Endothelial cell of umbilical vein (primary cell): Measurements from ENCODE around the gene CNEP1R1. TPM values are rescaled to one million over a fixed set of nuclear protein-coding genes. Genes with fewer than 3 reads are reported as not detected.

ENCODE experiments used
- BruUV-seq: library from RNA; stranded (reverse); fragments of 400-500 nt; replicated peaks from 2 replicates; lab custom pipeline; 2021; lab: Mats Ljungman, UMichigan
- CTCF ChIA-PET: fragments of 300-600, 350-600 bp; sonication (Branson Sonifier 250); formaldehyde crosslinking; loops from one replicate; lab custom pipeline; 2021; ENCODE audit warnings: antibody characterized with exemption, inconsistent platforms; lab: Charles Lee
- POLR2A ChIA-PET: fragments of 300-600, 350-600 bp; sonication (Branson Sonifier 250); formaldehyde crosslinking; loops from one replicate; lab custom pipeline; 2021; ENCODE audit warnings: antibody characterized with exemption, inconsistent platforms; lab: Charles Lee
- DNase-seq: peaks from one replicate; pipeline ENCODE4 v3.0.0-alpha.2; 2011; ENCODE audit warnings: low read depth, low spot score
- FAIRE-seq: peaks from 2 replicates; lab custom pipeline; 2011; peaks lifted over from hg19 to GRCh38; lab: Jason Lieb, UNC
- H2AFZ ChIP-seq: 2 replicates; pipeline ENCODE4 v1.6.0; 2012; ENCODE audit warnings: low read depth, low read length, control low read depth, inconsistent platforms
- H3K27ac ChIP-seq: 2 replicates; pipeline ENCODE4 v1.5.1; 2011; ENCODE audit warnings: low read depth, mild to moderate bottlenecking, control low read depth, low read length, moderate library complexity; ENCODE audit not compliant: insufficient read depth
- H3K27me3 ChIP-seq, 2 experiments: 2 replicates each; pipeline versions ENCODE4 v1.6.0 to v1.6.1; 2011; ENCODE audit warnings: low read length in 2 of 2, mixed read lengths in 1 of 2; ENCODE audit not compliant: control insufficient read depth in 2 of 2, insufficient read depth in 2 of 2
- H3K36me3 ChIP-seq, 2 experiments: 2 replicates in 1 of 2; 3 replicates in 1 of 2; pipeline ENCODE4 v1.5.1; 2011; ENCODE audit warnings: low read length in 2 of 2, mild to moderate bottlenecking in 1 of 2, moderate library complexity in 1 of 2; ENCODE audit not compliant: control insufficient read depth in 2 of 2, insufficient read depth in 2 of 2; ENCODE audit errors: extremely low read depth in 1 of 2
- H3K4me1 ChIP-seq: 3 replicates; pipeline ENCODE4 v1.5.1; 2011; ENCODE audit warnings: mild to moderate bottlenecking, low read length; ENCODE audit not compliant: control insufficient read depth, insufficient read depth; ENCODE audit errors: extremely low read depth
- H3K4me2 ChIP-seq: 2 replicates; pipeline ENCODE4 v1.6.1; 2011; ENCODE audit warnings: low read length, control low read depth, mixed read lengths; ENCODE audit not compliant: insufficient read depth
- H3K4me3 ChIP-seq, 3 experiments: fragments of 200-600 bp in 1 of 3; sonication (generic), shearing (Covaris generic) in 1 of 3; replicated peaks in 1 of 3; 2 replicates each; pipeline ENCODE4 v1.5.1; 2011 to 2016; ENCODE audit warnings: control low read depth in 3 of 3, low read length in 3 of 3, mild to moderate bottlenecking in 2 of 3, inconsistent platforms in 1 of 3, low read depth in 1 of 3, moderate library complexity in 1 of 3; ENCODE audit not compliant: insufficient read depth in 1 of 3
- H3K79me2 ChIP-seq: 2 replicates; pipeline ENCODE4 v1.6.0; 2012; ENCODE audit warnings: low read length, inconsistent platforms; ENCODE audit not compliant: control insufficient read depth, insufficient read depth
- H3K9ac ChIP-seq: replicated peaks from 2 replicates; pipeline ENCODE3; 2011; ENCODE audit warnings: low read length, control low read depth; ENCODE audit not compliant: insufficient read depth; ENCODE audit errors: extremely low read depth
- H3K9me1 ChIP-seq: replicated peaks from 3 replicates; pipeline ENCODE4 v1.6.0; 2011; ENCODE audit warnings: mild to moderate bottlenecking, low read length; ENCODE audit not compliant: control insufficient read depth, insufficient read depth; ENCODE audit errors: extremely low read depth
- H3K9me3 ChIP-seq: replicated peaks from 2 replicates; pipeline ENCODE4 v1.5.1; 2012; ENCODE audit warnings: low read length, inconsistent platforms; ENCODE audit not compliant: control insufficient read depth, insufficient read depth
- H4K20me1 ChIP-seq: replicated peaks from 2 replicates; pipeline ENCODE3; 2011; ENCODE audit warnings: mild to moderate bottlenecking, low read length; ENCODE audit not compliant: control insufficient read depth, insufficient read depth; ENCODE audit errors: extremely low read depth
- EZH2 ChIP-seq: IDR thresholded peaks from 2 replicates; pipeline ENCODE4 v1.6.1; 2012; ENCODE audit warnings: borderline replicate concordance, low read depth, mild to moderate bottlenecking, moderate library complexity, low read length, inconsistent platforms; ENCODE audit not compliant: severe bottlenecking
- FOS ChIP-seq: IDR thresholded peaks from 2 replicates; pipeline ENCODE4 v1.6.1; 2011; ENCODE audit warnings: mild to moderate bottlenecking, low read length, moderate library complexity, borderline replicate concordance; ENCODE audit not compliant: insufficient read depth
- GATA2 ChIP-seq: IDR thresholded peaks from 2 replicates; pipeline ENCODE4 v1.7.0; 2011; ENCODE audit warnings: low read depth, mild to moderate bottlenecking, moderate library complexity, mixed read lengths, low read length; ENCODE audit not compliant: insufficient read length, insufficient read depth
- JUN ChIP-seq: IDR thresholded peaks from 2 replicates; pipeline ENCODE4 v1.6.1; 2011; ENCODE audit warnings: borderline replicate concordance, low read depth; ENCODE audit not compliant: insufficient read length, insufficient read depth
- MAX ChIP-seq: IDR thresholded peaks from 2 replicates; pipeline ENCODE4 v1.6.1; 2011; ENCODE audit not compliant: insufficient read depth, insufficient read length
- MYC ChIP-seq: IDR thresholded peaks from one replicate; pipeline ENCODE4 v1.6.1; 2011; ENCODE audit warnings: mild to moderate bottlenecking, low read depth, low read length
- POLR2A ChIP-seq: IDR thresholded peaks from 2 replicates; pipeline ENCODE4 v1.6.1; 2012; ENCODE audit warnings: low read depth, mild to moderate bottlenecking, control low read depth, low read length
- POLR2AphosphoS5 ChIP-seq: IDR thresholded peaks from 2 replicates; pipeline ENCODE4 v1.6.1; 2012; ENCODE audit warnings: low read depth, mild to moderate bottlenecking, control low read depth, low read length, moderate library complexity; ENCODE audit not compliant: insufficient read depth
- dilution Hi-C: fragments of 300-500 bp; cut with MboI; formaldehyde crosslinking; loops from one replicate; pipeline ENCODE4 v1.15.0; 2019; ENCODE audit warnings: low sequenced_read_pairs; ENCODE audit not compliant: extremely low pct_ligation_motif_present
- intact Hi-C: fragments of 100-400 bp; cut with micrococcal nuclease; formaldehyde crosslinking; loops from one replicate; pipeline ENCODE4 v1.10.0; 2022
- polyA plus RNA-seq, 4 experiments: library from polyadenylated mRNA; depleted of rRNA in 3 of 4; stranded (reverse) in 3 of 4; unstranded in 1 of 4; fragments of >200 nt; gene quantifications; 2 replicates each; pipeline versions ENCODE4 v1.2.1 to v1.2.3, GENCODE V29; 2011 to 2012; ENCODE audit warnings: missing spikeins in 1 of 4
- total RNA-seq: library from RNA; stranded (reverse); gene quantifications from 2 replicates; pipeline ENCODE4 v1.2.3, GENCODE V29; 2021
- TF ChIP-seq, protein P1 (sequence below), 2 donors: IDR thresholded peaks; 1 replicate in 1 of 2; 2 replicates in 1 of 2; pipeline ENCODE4 v1.5.1; 2011; ENCODE audit warnings: low read length in 2 of 2, mild to moderate bottlenecking in 2 of 2, moderate library complexity in 2 of 2, control low read depth in 1 of 2, inconsistent platforms in 1 of 2, low read depth in 1 of 2; ENCODE audit not compliant: insufficient read depth in 1 of 2; ENCODE audit errors: extremely low read depth in 1 of 2

CNEP1R1 gene
- total and polyA plus RNA-seq, 2 donors (not counting 3 experiments of a cell fraction or from before 2014, with no cell fraction given), result 15.3 to 23.2 TPM

DNA sequence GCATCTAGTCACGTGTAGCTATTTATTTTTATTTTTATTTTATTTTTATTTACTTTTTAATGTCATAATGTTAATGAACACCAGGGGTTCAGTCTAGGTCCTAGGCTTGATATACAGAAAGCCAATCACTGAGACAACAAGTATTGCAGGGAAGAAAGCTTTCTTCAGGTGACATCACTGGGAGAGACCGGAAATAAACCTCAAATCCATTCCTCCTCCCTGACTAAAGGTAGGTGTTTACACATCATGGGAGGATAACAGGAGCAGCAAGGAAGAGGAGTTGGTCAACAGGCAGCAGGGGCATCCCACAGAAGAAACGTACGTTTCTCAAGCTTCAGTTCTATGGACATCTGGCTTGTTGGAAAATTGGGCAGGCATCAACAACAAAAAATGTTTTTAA, 31.2 kb downstream of the CNEP1R1 start:
- H4K20me1 ChIP-seq, result no peaks in the 10 kb centered on the region
- no TSS peak for BruUV-seq
- POLR2A ChIA-PET, result no interaction called here
- H3K4me3 ChIP-seq, result no peak overlapping the region
- no peak overlapping the region for H2AFZ ChIP-seq
- CTCF ChIA-PET, result interaction anchor here (1.5 kb wide), 2 partner anchors 31 to 750 kb away, joined by 3 to 5 read pairs; partner anchors contain the start of gene CNEP1R1
- H3K27me3 ChIP-seq, result no peaks in the 10 kb centered on the region
- DNase-seq (no peak), FAIRE-seq (no peak)
- no peak overlapping the region for H3K4me2 ChIP-seq
- intact Hi-C loops (no loop called here), dilution Hi-C loops (no loop called here)
- H3K9ac ChIP-seq, result no peak overlapping the region
- no peaks in the 10 kb centered on the region for H3K9me1 ChIP-seq
- H3K9me3 ChIP-seq, result no peaks in the 10 kb centered on the region
- H3K27ac ChIP-seq, result no peak overlapping the region
- no peaks in the 10 kb centered on the region for H3K36me3 ChIP-seq
- no peaks in the 10 kb centered on the region for H3K4me1 ChIP-seq
- no peak for TF ChIP-seq JUN
- TF ChIP-seq, protein P1, sequence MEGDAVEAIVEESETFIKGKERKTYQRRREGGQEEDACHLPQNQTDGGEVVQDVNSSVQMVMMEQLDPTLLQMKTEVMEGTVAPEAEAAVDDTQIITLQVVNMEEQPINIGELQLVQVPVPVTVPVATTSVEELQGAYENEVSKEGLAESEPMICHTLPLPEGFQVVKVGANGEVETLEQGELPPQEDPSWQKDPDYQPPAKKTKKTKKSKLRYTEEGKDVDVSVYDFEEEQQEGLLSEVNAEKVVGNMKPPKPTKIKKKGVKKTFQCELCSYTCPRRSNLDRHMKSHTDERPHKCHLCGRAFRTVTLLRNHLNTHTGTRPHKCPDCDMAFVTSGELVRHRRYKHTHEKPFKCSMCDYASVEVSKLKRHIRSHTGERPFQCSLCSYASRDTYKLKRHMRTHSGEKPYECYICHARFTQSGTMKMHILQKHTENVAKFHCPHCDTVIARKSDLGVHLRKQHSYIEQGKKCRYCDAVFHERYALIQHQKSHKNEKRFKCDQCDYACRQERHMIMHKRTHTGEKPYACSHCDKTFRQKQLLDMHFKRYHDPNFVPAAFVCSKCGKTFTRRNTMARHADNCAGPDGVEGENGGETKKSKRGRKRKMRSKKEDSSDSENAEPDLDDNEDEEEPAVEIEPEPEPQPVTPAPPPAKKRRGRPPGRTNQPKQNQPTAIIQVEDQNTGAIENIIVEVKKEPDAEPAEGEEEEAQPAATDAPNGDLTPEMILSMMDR (IDR thresholded peaks at IDR 0.05; ENCODE audit: extremely low read depth in 1 of 2, insufficient read depth in 1 of 2, low read depth in 1 of 2, low read length in 2 of 2), result no peak
- TF ChIP-seq FOS, result no peak
- no peak for TF ChIP-seq POLR2A
- TF ChIP-seq MAX, result no peak
- no peak for TF ChIP-seq POLR2AphosphoS5
- no peak for TF ChIP-seq EZH2
- no peak for TF ChIP-seq GATA2
- no peak for TF ChIP-seq MYC
- no peaks in the 10 kb centered on the region for H3K79me2 ChIP-seq
